H9 (cell line): ENCODE data around the gene B4GALT6. TPM values are rescaled to one million over a fixed set of nuclear protein-coding genes. Genes with fewer than 3 reads are reported as not detected.

Experiments
- DNase-seq: peaks from one replicate; pipeline ENCODE4 v3.0.0-alpha.2; 2017
- H2AFZ ChIP-seq: one replicate; pipeline ENCODE4 v1.6.1; 2013; ENCODE audit warnings: mild to moderate bottlenecking, low read length, control low read depth, moderate library complexity
- H2AK5ac ChIP-seq: 2 replicates; pipeline ENCODE4 v1.6.1; 2013; ENCODE audit warnings: low read length, control low read depth, mixed read lengths; ENCODE audit not compliant: insufficient read length
- H2BK120ac ChIP-seq: one replicate; pipeline ENCODE4 v1.6.1; 2013; ENCODE audit warnings: low read depth, mild to moderate bottlenecking, low read length, control low read depth, inconsistent platforms; ENCODE audit not compliant: poor library complexity, severe bottlenecking
- H2BK12ac ChIP-seq: 2 replicates; pipeline ENCODE4 v1.6.1; 2013; ENCODE audit warnings: low read length, control low read depth, mixed read lengths, low read depth; ENCODE audit not compliant: insufficient read length
- H2BK15ac ChIP-seq: 2 replicates; pipeline ENCODE4 v1.6.1; 2013; ENCODE audit warnings: low read depth, low read length, control low read depth
- H2BK20ac ChIP-seq: one replicate; pipeline ENCODE4 v1.6.1; 2013; ENCODE audit warnings: low read depth, mild to moderate bottlenecking, low read length, control low read depth, inconsistent platforms; ENCODE audit not compliant: poor library complexity, severe bottlenecking
- H2BK5ac ChIP-seq: 2 replicates; pipeline ENCODE4 v1.6.1; 2013; ENCODE audit warnings: low read length, control low read depth, mixed read lengths; ENCODE audit not compliant: insufficient read length
- H3K14ac ChIP-seq: 2 replicates; pipeline ENCODE4 v1.6.1; 2013; ENCODE audit warnings: low read length, control low read depth; ENCODE audit not compliant: insufficient read depth
- H3K18ac ChIP-seq: 2 replicates; pipeline ENCODE4 v1.6.1; 2013; ENCODE audit warnings: low read depth, mild to moderate bottlenecking, mixed read lengths, low read length, control low read depth; ENCODE audit not compliant: insufficient read length
- H3K23ac ChIP-seq: 2 replicates; pipeline ENCODE4 v1.6.1; 2013; ENCODE audit warnings: low read length, control low read depth, mixed read lengths, low read depth; ENCODE audit not compliant: insufficient read length
- H3K23me2 ChIP-seq: 2 replicates; pipeline ENCODE4 v1.6.1; 2013; ENCODE audit warnings: low read depth, mild to moderate bottlenecking, mixed read lengths, low read length, control low read depth; ENCODE audit not compliant: insufficient read length, poor library complexity, severe bottlenecking
- H3K27ac ChIP-seq: 2 replicates; pipeline ENCODE4 v1.5.1; 2013; ENCODE audit warnings: low read length, control low read depth, mixed read lengths, low read depth; ENCODE audit not compliant: insufficient read length
- H3K27me3 ChIP-seq: 2 replicates; pipeline ENCODE4 v1.6.1; 2013; ENCODE audit warnings: low read length, control low read depth, inconsistent platforms; ENCODE audit not compliant: insufficient read depth
- H3K4ac ChIP-seq: 2 replicates; pipeline ENCODE4 v1.6.1; 2013; ENCODE audit warnings: low read depth, mild to moderate bottlenecking, control low read depth, inconsistent platforms, low read length, moderate library complexity
- H3K4me1 ChIP-seq: 2 replicates; pipeline ENCODE4 v1.6.1; 2013; ENCODE audit warnings: low read length, control low read depth, inconsistent platforms; ENCODE audit not compliant: insufficient read depth
- H3K4me2 ChIP-seq: 2 replicates; pipeline ENCODE4 v1.6.1; 2013; ENCODE audit warnings: low read length, control low read depth, mixed read lengths; ENCODE audit not compliant: insufficient read length, insufficient read depth
- H3K56ac ChIP-seq: 2 replicates; pipeline ENCODE4 v1.6.1; 2013; ENCODE audit warnings: low read depth, mild to moderate bottlenecking, mixed read lengths, low read length, control low read depth; ENCODE audit not compliant: insufficient read length
- H3K79me1 ChIP-seq: 2 replicates; pipeline ENCODE4 v1.6.1; 2013; ENCODE audit warnings: low read depth, mild to moderate bottlenecking, moderate library complexity, low read length, control low read depth, inconsistent platforms; ENCODE audit not compliant: insufficient read depth, poor library complexity, severe bottlenecking
- H3K79me2 ChIP-seq: 2 replicates; pipeline ENCODE4 v1.6.1; 2013; ENCODE audit warnings: low read length, control low read depth, inconsistent platforms; ENCODE audit not compliant: insufficient read depth
- H3K9ac ChIP-seq: 2 replicates; pipeline ENCODE4 v1.6.1; 2013; ENCODE audit warnings: low read length, control low read depth, mixed read lengths; ENCODE audit not compliant: insufficient read length; ENCODE audit errors: extremely low read depth
- H3K9me3 ChIP-seq: one replicate; pipeline ENCODE4 v1.6.1; 2013; ENCODE audit warnings: low read depth, low read length, inconsistent platforms; ENCODE audit not compliant: control insufficient read depth
- H3T11ph ChIP-seq: one replicate; pipeline ENCODE4 v1.6.1; 2013; ENCODE audit warnings: mild to moderate bottlenecking, low read length, control low read depth, inconsistent platforms
- H4K20me1 ChIP-seq: one replicate; pipeline ENCODE4 v1.6.1; 2013; ENCODE audit not compliant: control insufficient read depth, insufficient read length, insufficient read depth
- H4K5ac ChIP-seq: 2 replicates; pipeline ENCODE4 v1.6.1; 2013; ENCODE audit warnings: low read depth, mild to moderate bottlenecking, mixed read lengths, low read length, control low read depth; ENCODE audit not compliant: insufficient read length
- H4K8ac ChIP-seq: replicated peaks from 2 replicates; pipeline ENCODE4 v1.6.1; 2013; ENCODE audit warnings: low read length, control low read depth, mixed read lengths, low read depth; ENCODE audit not compliant: insufficient read length
- H4K91ac ChIP-seq: 2 replicates; pipeline ENCODE4 v1.6.1; 2013; ENCODE audit warnings: low read depth, mild to moderate bottlenecking, moderate library complexity, mixed read lengths, low read length, control low read depth; ENCODE audit not compliant: insufficient read length
- H3K27ac Mint-ChIP-seq, 3 experiments: 2 replicates in 2 of 3; 3 replicates in 1 of 3; pipeline ENCODE4 v1.8.0; 2020 to 2021; ENCODE audit warnings: mixed read lengths in 3 of 3, mild to moderate bottlenecking in 1 of 3, moderate library complexity in 1 of 3
- H3K27me3 Mint-ChIP-seq: 2 replicates; pipeline ENCODE4 v1.8.0; 2021; ENCODE audit warnings: low read depth, mild to moderate bottlenecking, moderate library complexity, mixed read lengths
- H3K36me3 Mint-ChIP-seq, 3 experiments: 2 replicates in 2 of 3; 3 replicates in 1 of 3; pipeline ENCODE4 v1.8.0; 2020 to 2021; ENCODE audit warnings: low read depth in 3 of 3, mixed read lengths in 3 of 3; ENCODE audit not compliant: insufficient read depth in 1 of 3
- H3K4me1 Mint-ChIP-seq, 2 experiments: 2 replicates each; pipeline ENCODE4 v1.8.0; 2020; ENCODE audit warnings: mixed read lengths in 2 of 2
- H3K4me3 Mint-ChIP-seq, 2 experiments: 2 replicates in 1 of 2; 3 replicates in 1 of 2; pipeline ENCODE4 v1.8.0; 2020 to 2021; ENCODE audit warnings: mild to moderate bottlenecking in 2 of 2, mixed read lengths in 2 of 2, moderate library complexity in 1 of 2
- H3K9me3 Mint-ChIP-seq, 2 experiments: 2 replicates in 1 of 2; 3 replicates in 1 of 2; pipeline ENCODE4 v1.8.0; 2020; ENCODE audit warnings: mild to moderate bottlenecking in 2 of 2, mixed read lengths in 2 of 2, moderate library complexity in 1 of 2
- CTCF ChIP-seq: fragments of 200-600 bp; sonication (generic); conservative IDR thresholded peaks from 3 replicates; pipeline ENCODE4 v1.8.0; 2021; ENCODE audit warnings: antibody characterized with exemption, mild to moderate bottlenecking
- WGBS: extraction: QIAGEN DNeasy Blood & Tissue Kit; methylation state at CpG from one replicate; pipeline ENCODE4 v1.1.7; 2013; ENCODE audit warnings: missing lambda C conversion rate, low lambda C conversion rate, mixed read lengths; ENCODE audit not compliant: insufficient read length; ENCODE audit errors: extremely low coverage; 5-methylcytosine and 5-hydroxymethylcytosine counted together
- total RNA-seq: library from RNA; stranded (reverse); gene quantifications from 2 replicates; pipeline ENCODE4 v1.2.1, GENCODE V29; 2021

The B4GALT6 gene
- total RNA-seq, 1 experiment from 2014 or later, result 34.1 TPM

GRCh38 chr18:31607384-31607783, 77.0 kb downstream of the B4GALT6 start:
- Histone ChIP-seq H3K18ac (no peak overlapping the region), H4K91ac (no peak overlapping the region), H3T11ph (no peak overlapping the region), H4K5ac (no peak overlapping the region), H3K4me2 (no peak overlapping the region), H2BK12ac (no peak overlapping the region), H2BK5ac (no peak overlapping the region), H2BK120ac (no peak overlapping the region), H3K9me3 (no peaks in the 10 kb centered on the region), H3K4me1 (peaks cover 3% of the 10 kb centered on the region; the same call in 1 of the 2 replicates), H3K23ac (no peak overlapping the region), H3K23me2 (no peaks in the 10 kb centered on the region), H3K14ac (no peak overlapping the region), H2AFZ (no peak overlapping the region), H3K27me3 (no peaks in the 10 kb centered on the region), H3K4ac (no peak overlapping the region), H2BK20ac (no peak overlapping the region), H3K56ac (no peak overlapping the region), H3K79me2 (no peaks in the 10 kb centered on the region), H4K8ac (no peak overlapping the region), H3K9ac (no peak overlapping the region), H4K20me1 (no peaks in the 10 kb centered on the region), H3K79me1 (no peaks in the 10 kb centered on the region), H3K27ac (no peak overlapping the region), H2BK15ac (no peak overlapping the region), H2AK5ac (no peak overlapping the region)
- Mint-ChIP-seq H3K27me3 (no peaks in the 10 kb centered on the region; the same call in 1 of the 2 replicates), H3K9me3 (no peaks in the 10 kb centered on the region), H3K4me1 (peaks cover 14 to 19% of the 10 kb centered on the region in 2 experiments), H3K4me3 (no peak overlapping the region), H3K36me3 (no peaks in the 10 kb centered on the region), H3K27ac (no peak overlapping the region)
- TF ChIP-seq CTCF, result no peak
- DNase-seq, result no peak
- no CpG with 5 or more reads among the region's 5 CpGs for WGBS
